Measurements from ENCODE around the gene IVL.

IVL gene

GRCh38 chr1:152946248-152946647 lies 37.9 kb downstream of the IVL start:
- H2AFZ ChIP-seq (ENCODE audit: low read length), result no peak overlapping the region
- no peak overlapping the region for H3K27ac ChIP-seq (ENCODE audit: low read length)
- no peak for DNase-seq
- H3K79me2 ChIP-seq (ENCODE audit: low read length), result no peaks in the 10 kb centered on the region
- no peaks in the 10 kb centered on the region for H3K4me1 ChIP-seq (ENCODE audit: low read length)
- no peaks in the 10 kb centered on the region for H3K27me3 ChIP-seq (replicated peaks; ENCODE audit: insufficient read depth, low read length)
- no peak overlapping the region for H3K9ac ChIP-seq (ENCODE audit: low read length)
- no peaks in the 10 kb centered on the region for H3F3A ChIP-seq (ENCODE audit: insufficient read depth, low read length)
- no peak overlapping the region for H3K4me3 ChIP-seq (ENCODE audit: low read length)
- TF ChIP-seq EZH2 (optimal IDR thresholded peaks at IDR 0.05; ENCODE audit: low read depth, low read length), result no peak
- no peak for TF ChIP-seq EZH2phosphoT487 (IDR thresholded peaks at IDR 0.05; ENCODE audit: low read length)
- no peak for TF ChIP-seq CTCF (IDR thresholded peaks at IDR 0.05; ENCODE audit: low read length)
- no peaks in the 10 kb centered on the region for H4K20me1 ChIP-seq (ENCODE audit: insufficient read depth, low read length)
- H3K9me3 ChIP-seq (replicated peaks; ENCODE audit: insufficient read depth, low read length), result no peaks in the 10 kb centered on the region
- H3K4me2 ChIP-seq (ENCODE audit: low read depth, low read length), result no peak overlapping the region
- no peaks in the 10 kb centered on the region for H3K9me2 ChIP-seq (replicated peaks; ENCODE audit: insufficient read depth, low read length)
- H3K36me3 ChIP-seq (replicated peaks; ENCODE audit: insufficient read depth, low read length), result no peaks in the 10 kb centered on the region

- Histone ChIP-seq H3K4me3 (ENCODE audit: low read length) (no peak within 1 kb of the TSS), H3K4me2 (ENCODE audit: low read depth, low read length) (no peak within 1 kb of the TSS), H3K9me3 (replicated peaks; ENCODE audit: insufficient read depth, low read length) (no peaks in the 10 kb centered on the region), H3F3A (ENCODE audit: insufficient read depth, low read length) (no peaks in the 10 kb centered on the region), H3K4me1 (ENCODE audit: low read length) (no peaks in the 10 kb centered on the region), H3K9me2 (replicated peaks; ENCODE audit: insufficient read depth, low read length) (no peaks in the 10 kb centered on the region), H2AFZ (ENCODE audit: low read length) (no peak within 1 kb of the TSS), H3K27ac (ENCODE audit: low read length) (no peak within 1 kb of the TSS), H4K20me1 (ENCODE audit: insufficient read depth, low read length) (no peaks in the 10 kb centered on the region), H3K9ac (ENCODE audit: low read length) (no peak within 1 kb of the TSS), H3K27me3 (replicated peaks; ENCODE audit: insufficient read depth, low read length) (no peaks in the 10 kb centered on the region), H3K79me2 (ENCODE audit: low read length) (no peaks in the 10 kb centered on the region), H3K36me3 (replicated peaks; ENCODE audit: insufficient read depth, low read length) (no peaks in the 10 kb centered on the region)
- no peak for DNase-seq
- TF ChIP-seq EZH2phosphoT487 (IDR thresholded peaks at IDR 0.05; ENCODE audit: low read length), result no peak
- no peak for TF ChIP-seq CTCF (IDR thresholded peaks at IDR 0.05; ENCODE audit: low read length)
- TF ChIP-seq EZH2 (optimal IDR thresholded peaks at IDR 0.05; ENCODE audit: low read depth, low read length), result no peak
Measured at GRCh38 chr1:152946651-152947256, 38.4 kb downstream of the IVL start, which contains the start of gene SPRR5. Gene SPRR5, plus strand, starts transcription at chr1:152947206. Its CDS starts 1,349 bp downstream, at chr1:152948555.

GRCh38 chr1:152951711-152952110 lies 43.4 kb downstream of the IVL start:
- H3K27ac ChIP-seq (ENCODE audit: low read length), result no peak overlapping the region
- H3K9ac ChIP-seq (ENCODE audit: low read length), result no peak overlapping the region
- no peaks in the 10 kb centered on the region for H3K4me1 ChIP-seq (ENCODE audit: low read length)
- no peaks in the 10 kb centered on the region for H3F3A ChIP-seq (ENCODE audit: insufficient read depth, low read length)
- H3K4me3 ChIP-seq (ENCODE audit: low read length), result no peak overlapping the region
- TF ChIP-seq EZH2phosphoT487 (IDR thresholded peaks at IDR 0.05; ENCODE audit: low read length) (no peak), EZH2 (optimal IDR thresholded peaks at IDR 0.05; ENCODE audit: low read depth, low read length) (no peak), CTCF (IDR thresholded peaks at IDR 0.05; ENCODE audit: low read length) (no peak)
- H3K9me3 ChIP-seq (replicated peaks; ENCODE audit: insufficient read depth, low read length), result no peaks in the 10 kb centered on the region
- no peaks in the 10 kb centered on the region for H3K27me3 ChIP-seq (replicated peaks; ENCODE audit: insufficient read depth, low read length)
- no peaks in the 10 kb centered on the region for H3K79me2 ChIP-seq (ENCODE audit: low read length)
- H2AFZ ChIP-seq (ENCODE audit: low read length), result no peak overlapping the region
- H3K9me2 ChIP-seq (replicated peaks; ENCODE audit: insufficient read depth, low read length), result no peaks in the 10 kb centered on the region
- no peak overlapping the region for H3K4me2 ChIP-seq (ENCODE audit: low read depth, low read length)
- H3K36me3 ChIP-seq (replicated peaks; ENCODE audit: insufficient read depth, low read length), result no peaks in the 10 kb centered on the region
- no peaks in the 10 kb centered on the region for H4K20me1 ChIP-seq (ENCODE audit: insufficient read depth, low read length)
- DNase-seq, result no peak
